Endothelial cell of hepatic sinusoid (primary cell): Measurements from ENCODE around the gene UCKL1.
"Not testable (repeated sequence)": the region's sequence is repeated elsewhere in the genome, so short reads cannot be mapped to it uniquely, and the experiment has no call there.

Source experiments
- in situ Hi-C: cut with HindIII; loops from 2 replicates; pipeline ENCODE4 v1.10.0; 2017; ENCODE audit warnings: low sequenced_read_pairs

The UCKL1 gene

DNA sequence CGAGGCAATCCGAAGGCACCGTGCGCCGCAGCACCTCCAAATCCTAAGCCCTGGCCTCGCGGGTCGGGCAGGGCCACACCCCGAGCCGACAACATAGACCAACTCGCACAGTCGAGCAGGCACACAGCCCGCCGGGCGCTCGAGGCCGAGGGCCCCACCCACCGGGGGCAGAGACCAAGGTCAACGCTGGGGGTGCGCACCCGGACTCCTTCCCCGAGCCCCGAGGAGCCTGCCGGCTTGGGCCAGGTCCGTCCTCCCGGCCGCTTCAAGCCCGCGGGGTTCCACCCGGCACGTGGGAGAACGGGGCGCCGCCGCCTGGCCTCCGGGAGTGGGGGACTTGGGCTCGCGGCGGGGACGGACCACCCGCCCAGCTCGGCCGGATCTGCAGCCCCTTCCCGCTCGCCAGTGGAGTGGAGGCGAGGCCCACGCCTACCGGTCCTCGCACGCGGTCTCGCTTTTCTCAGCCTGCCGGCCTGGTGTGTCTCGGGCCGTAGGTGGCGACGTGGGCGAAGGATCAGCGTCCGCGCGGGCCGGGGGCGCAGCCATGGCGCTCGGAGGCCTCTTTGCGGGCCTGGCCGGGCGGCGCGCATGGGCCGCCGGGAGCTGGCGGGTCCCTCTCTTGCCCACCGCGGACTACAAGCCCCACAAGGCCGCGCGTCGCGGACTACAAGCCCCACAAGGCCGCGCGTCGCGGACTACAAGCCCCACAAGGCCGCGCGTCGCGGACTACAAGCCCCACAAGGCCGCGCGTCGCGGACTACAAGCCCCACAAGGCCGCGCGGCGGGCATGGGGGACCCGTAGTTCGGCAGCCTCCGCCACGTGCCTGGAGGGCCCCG is at the start of gene UCKL1:
Gene UCKL1, minus strand, starts transcription at position 590 of the 837 bp plus-strand sequence. Its CDS starts 44 bp downstream, at position 546.
- in situ Hi-C loops = no loop called here

DNA sequence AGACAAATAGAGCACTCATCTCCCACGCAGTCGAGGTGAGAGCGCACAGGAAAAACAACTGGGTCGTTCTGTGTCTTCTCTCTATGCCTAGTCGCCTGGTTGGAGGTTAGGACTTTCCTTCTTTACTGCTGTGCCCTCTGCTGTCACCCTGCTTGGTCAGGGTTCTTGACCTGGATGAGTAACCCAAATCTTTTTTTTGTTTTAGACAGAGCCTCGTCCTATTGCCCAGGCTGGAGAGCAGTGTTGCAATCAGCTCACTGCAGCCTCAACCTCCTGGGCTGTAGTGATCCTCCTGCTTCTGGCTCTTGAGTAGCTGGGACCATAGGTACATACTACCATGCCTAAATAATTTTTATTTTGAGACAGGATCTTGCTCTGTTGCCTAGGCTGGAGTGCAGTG is 49.2 kb upstream of the UCKL1 start:
- in situ Hi-C loops = loop anchor here (10.0 kb wide), 1 partner anchor 139 kb away; no protein-coding TSS in a partner anchor

DNA sequence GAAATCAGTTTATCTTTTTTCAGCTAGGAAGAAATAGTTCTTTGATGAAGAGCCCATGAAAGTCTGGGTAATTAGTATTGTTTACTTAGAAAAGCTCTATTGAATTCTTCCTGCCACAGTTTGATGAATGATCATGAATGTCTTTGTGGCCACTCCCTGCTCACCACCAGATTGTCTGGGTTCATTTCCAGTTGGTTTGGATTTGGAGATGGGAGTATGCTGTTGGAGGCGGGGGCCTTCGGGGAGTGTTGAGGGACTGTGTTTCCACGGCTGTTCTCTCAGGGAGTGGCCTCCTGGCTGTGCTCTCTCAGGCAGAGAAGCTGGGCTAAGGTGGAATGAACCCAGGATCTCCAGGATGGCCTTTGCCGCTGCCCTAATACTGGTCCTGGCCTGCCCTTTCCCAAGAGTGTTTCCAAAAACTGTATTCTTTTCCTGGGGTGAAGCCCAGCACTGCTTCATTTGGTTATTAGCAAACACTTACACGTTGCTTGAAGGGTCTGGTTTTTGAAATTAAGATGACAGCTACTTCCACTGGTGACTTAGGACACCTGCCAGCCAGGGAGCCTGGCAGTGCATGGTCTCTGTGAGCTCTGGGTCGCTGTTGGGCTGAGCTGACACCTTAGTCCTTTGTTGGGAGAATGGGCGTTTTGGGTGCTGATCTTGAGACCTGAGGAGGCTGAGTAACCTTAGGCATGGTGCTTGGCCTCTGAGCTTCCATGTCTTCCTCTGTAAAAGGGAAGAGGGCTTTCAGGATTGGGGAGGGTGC is 47.9 kb upstream of the UCKL1 start:
- in situ Hi-C loops = loop anchor here (10.0 kb wide), 1 partner anchor 141 kb away; no protein-coding TSS in a partner anchor

DNA sequence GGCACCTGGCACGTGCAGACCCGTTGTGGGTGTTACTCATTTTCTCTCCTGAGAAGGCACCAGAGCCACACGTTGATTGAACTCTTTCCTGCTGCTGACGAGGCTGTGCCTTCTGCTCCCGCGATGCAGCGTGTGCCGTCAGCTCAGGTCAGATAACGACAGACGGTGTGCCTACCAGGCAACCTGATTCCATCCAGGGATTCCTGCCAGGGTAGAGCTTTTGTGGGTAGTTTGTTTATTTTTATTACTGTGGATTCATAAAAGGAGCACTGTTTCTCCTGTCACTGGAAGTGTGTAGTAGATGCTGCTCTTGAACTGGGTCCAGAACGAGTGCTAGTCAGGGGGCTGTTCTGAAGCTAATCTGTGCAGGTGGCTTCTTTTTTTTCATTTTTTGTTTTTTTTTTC is 45.4 kb upstream of the UCKL1 start:
- in situ Hi-C loops = loop anchor here (10.0 kb wide), 1 partner anchor 143 kb away; no protein-coding TSS in a partner anchor

DNA sequence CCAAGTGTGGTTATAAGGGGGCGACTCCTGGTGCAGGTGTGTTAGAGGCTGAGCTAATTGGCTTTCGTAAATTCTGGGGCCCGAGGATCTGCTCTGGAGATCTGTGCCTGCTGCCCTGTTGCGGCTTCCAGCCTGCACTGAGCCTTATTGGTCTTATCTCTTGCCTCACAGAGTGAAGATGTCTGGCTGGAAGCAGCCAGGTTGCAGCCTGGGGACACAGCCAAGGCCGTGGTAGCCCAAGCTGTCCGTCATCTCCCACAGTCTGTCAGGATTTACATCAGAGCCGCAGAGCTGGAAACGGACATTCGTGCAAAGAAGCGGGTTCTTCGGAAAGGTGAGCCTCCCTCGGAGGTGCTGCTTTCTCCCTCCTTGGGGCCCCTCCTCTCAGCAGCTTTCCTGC is 44.7 kb upstream of the UCKL1 start:
- in situ Hi-C loops = loop anchor here (10.0 kb wide), 1 partner anchor 144 kb away; no protein-coding TSS in a partner anchor

DNA sequence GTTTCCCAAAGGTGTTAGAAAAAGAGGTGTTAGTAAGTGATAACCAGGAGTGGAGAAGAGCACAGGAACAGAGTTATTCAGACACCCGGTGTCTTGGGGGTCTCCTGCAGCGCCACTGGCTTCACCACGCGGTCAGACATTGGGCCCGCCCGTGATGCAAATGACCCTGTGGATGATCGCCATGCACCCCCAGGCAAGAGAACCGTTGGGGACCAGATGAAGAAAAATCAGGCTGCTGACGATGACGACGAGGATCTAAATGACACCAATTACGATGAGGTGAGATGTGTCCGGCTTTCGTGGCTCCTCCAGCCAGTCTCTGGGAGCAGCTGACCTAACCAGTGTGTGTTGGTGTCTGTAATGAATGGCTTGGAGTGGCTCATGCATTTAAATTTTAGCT is 26.7 kb upstream of the UCKL1 start:
- in situ Hi-C loops = no loop called here

DNA sequence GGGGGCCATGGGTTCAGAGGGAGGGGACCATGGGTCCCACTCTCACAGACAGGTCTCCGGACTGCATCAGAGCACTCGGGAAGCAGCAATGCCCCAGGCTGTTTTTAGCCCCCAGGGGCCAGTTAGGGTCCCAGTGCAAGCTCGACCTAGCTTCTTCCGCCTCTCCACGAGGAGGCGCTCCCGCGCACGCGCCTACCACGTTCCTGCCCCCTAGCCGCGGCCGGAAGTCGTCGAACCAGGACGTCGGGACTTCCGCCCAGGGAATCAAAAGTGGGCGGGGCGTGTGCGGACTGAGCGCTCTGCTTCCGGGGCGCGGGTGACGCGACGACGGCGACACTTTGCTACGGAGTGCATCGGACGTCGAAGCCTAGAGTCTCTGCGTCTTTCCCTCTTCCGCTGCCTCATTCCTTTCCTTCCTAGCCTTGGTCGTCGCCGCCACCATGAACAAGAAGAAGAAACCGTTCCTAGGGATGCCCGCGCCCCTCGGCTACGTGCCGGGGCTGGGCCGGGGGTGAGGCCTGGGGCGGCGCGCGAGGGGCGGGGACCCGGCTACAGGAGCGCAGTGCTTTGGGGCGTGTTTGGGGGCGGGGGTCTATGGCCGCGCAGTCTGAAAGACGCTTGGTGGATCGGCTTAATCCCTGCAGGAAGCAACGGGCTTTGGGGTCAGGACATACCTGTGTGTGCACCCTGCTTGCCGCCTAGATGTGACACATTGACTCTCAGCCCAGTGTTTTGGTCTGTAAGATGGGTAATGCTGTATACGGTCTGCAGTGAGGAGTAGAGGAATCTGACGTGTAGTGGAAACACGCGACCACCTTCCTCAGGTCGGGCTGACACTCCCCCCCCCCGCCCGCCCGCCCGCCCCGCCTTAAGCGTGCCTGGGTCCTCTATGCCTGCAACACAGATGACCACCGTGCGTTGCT is 24.9 kb upstream of the UCKL1 start, which contains the start of gene PRPF6:
Gene PRPF6, plus strand, starts transcription at position 327 of the 923 bp plus-strand sequence. Its CDS starts 114 bp downstream, at position 441.
- in situ Hi-C loops = no loop called here

DNA sequence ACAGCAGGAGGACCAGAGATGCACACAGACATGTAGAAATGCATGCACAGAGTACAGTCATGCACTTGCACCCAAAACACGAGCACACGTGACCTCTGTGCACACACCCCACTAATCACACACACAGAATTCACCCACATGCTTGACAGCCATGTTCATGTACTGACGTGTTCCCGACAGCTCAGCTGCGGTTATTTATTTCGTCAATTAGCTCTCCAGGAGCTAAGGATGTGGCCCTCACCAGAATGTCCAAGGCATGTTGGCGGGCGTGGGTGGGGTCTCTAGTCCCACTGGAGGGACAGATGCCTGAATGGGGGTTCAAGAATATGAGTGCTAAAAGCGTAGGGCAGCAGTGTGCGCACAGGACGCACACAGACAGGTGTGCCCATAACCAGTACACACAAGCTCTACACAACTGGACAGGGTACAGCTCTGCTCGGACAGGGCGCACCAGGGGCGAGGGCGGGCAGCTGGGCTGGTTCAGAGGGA is 24.1 kb upstream of the UCKL1 start:
- in situ Hi-C loops = no loop called here

DNA sequence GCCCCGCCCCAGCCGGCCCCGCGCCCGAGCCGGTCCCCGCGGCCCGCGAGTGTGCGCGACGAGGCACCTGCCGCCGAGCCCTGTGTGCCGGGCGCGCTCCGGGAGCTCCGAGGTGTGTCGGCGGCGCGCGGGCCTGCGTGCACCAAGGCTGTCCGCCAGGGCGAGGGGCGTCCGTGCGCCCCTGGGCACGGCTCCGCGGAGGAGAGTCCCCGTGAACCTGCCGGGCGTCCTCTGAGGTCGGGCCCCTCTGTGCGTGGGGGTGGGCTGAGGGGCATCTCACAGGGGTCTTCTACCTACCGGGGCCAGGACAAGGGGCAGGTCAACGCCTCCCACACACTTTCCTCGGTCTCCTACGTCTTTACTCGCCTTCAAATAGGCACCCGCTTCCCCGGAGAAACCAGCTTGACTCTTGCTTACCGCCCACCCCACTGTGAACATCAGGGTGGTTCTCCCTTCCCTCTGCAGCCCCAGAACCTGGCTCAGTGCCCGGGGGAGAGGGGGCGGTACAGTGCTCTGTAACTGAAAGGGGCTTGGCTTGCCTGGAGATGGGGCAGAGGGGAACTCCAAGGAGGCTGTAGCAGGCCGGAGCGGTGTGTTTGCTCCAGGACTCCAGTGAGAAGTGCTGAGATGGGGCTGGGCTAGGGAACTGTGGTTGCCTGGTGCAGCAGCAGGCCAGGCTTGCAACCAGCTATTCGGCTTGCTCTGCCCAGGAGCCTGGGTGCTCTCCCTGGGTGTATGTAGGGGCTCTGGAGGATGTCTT is 23.5 kb upstream of the UCKL1 start, which contains the start of gene SAMD10:
Gene SAMD10, minus strand, starts transcription at position 86 of the 760 bp plus-strand sequence. CDS start 175 bp downstream, outside the sequence.
- in situ Hi-C loops = no loop called here

DNA sequence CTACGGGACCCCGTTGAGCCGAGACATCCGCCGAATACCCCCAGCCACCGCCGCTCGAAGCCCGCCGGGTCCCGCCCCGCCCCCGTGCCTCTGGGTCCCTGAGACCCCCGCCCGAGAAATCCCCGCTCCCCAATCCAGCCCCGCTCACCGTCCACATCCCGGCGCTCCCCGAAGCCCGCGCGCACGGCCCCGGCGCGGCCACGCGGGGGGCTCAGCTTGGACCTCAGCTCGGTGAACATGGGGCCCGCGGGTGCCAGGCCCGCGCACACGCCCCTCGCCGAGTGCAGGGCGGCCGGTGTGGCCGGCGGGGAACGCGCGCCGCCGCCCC is 23.0 kb upstream of the UCKL1 start:
- in situ Hi-C loops = no loop called here

DNA sequence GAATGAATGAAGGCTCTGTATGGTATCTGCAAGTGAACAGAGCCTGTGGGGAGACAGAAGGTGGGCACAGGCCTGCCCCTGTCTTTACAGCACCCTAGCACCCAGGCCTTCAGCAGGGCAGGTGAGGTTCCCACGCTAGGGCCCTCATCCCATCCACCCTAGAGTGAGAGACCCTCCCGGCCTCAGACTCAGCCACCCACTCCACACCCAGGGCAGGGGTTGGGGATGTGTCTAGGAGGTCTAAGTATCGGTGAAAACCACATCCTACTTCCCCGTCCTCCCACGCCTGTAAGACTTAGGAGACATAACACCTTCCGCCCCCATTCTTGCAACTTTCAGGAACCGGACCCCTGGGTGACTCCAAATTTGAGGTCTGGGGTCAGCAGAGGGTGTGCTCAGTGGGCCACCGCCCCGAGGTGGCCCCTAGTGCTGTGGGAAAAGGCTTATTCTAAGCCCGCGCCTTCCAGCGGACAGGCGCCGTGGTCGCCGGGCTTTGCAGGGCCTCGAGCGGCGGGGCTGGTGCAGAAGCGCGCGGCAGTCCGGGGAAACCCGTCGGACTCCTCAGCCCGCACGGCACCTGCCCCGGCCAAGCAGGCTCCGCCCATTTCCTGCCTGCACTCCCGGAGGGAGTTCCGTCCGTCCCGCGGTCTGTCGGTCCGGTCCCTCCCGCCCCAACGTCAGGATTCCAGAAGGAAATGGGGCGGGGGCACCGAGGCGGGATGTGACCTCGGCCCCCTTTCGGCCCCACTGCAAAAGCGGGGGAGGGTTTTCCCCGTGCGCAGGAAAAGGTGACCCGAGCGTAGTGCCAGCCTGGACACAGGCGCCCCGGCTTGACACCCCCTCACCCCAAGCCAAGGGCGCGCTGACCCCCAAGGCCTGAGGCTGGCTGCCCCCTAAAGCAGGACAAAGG is 22.4 kb upstream of the UCKL1 start:
- in situ Hi-C loops = no loop called here

DNA sequence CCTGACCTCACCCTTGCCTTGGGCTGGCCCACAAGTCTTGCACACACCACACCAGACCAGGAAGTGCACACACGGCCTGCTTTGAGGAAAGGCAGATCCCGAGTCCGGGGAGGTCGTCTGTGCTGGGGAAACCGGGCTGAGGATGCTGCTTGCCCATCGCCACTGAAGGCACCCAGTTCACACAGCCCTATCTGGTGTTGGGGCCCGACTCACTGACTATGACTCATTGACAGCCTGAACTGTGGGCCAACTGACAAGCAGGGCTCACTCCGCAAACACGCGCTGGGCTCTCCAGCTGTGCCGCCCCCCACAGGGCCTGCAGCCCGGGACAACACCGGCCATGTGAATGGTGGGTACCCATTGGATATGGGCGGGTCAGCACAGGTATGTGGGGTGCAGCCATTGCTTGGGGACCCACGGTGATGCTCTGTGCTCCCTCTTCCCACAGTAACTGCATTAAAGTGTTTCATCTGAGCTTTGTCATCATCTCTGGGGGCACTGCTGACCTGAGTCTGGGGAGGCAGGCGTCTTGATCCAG is 21.6 kb upstream of the UCKL1 start:
- in situ Hi-C loops = no loop called here

DNA sequence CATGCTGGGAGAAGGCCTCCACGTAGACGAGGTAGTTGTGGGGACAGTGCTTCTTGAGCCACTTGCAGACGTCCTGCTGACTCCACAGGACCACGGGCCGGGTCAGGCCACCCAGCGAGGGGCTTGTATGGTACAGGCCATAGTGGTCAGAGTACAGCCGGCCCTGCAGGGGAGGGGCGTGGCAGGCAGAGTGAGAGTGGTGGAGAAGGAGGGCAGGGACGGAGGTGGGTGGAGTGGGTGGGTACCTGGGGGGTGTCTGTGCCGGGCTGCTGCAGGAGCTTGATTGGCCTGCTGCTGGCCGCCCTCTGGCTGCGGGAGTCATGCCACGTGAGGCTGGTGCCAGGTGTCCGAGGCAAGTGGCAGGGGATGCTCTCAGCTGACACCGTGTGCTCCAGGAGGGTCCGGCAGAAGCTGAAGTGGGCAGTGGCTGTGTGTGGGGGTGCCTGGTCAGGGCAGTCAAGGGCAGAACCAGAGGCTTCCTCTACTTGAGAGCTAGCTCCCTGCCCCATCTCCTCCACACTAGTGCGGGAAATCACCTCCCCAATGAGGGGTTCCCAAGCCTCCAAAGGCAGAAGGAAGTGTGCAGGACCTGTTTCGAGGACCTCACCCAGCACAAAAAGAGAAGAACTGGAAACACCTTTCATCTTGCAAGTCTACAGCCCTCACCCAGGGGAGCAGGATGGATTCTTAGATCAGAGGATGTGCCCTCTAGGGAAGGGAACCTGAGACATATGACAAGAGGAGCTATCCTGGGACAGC is 20.9 kb upstream of the UCKL1 start:
- in situ Hi-C loops = no loop called here

DNA sequence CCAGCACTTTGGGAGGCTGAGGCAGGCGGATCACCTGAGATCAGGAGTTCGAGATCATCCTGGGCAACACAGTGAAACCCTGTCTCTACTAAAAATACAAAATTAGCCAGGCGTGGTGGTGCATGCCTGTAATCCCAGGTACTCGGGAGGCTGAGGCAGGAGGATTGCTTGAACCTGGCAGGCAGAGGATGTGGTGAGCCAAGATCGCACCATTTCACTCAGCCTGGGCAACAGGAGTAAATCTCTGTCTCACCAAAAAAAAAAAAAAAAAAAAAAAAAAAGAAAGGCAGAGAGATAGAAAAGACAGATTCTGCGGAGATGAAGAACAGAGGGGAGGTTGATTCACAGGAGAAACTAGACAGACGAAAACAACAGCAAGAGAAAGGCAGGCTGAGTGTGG is 20.3 kb upstream of the UCKL1 start:
- in situ Hi-C loops = not testable (repeated sequence)

DNA sequence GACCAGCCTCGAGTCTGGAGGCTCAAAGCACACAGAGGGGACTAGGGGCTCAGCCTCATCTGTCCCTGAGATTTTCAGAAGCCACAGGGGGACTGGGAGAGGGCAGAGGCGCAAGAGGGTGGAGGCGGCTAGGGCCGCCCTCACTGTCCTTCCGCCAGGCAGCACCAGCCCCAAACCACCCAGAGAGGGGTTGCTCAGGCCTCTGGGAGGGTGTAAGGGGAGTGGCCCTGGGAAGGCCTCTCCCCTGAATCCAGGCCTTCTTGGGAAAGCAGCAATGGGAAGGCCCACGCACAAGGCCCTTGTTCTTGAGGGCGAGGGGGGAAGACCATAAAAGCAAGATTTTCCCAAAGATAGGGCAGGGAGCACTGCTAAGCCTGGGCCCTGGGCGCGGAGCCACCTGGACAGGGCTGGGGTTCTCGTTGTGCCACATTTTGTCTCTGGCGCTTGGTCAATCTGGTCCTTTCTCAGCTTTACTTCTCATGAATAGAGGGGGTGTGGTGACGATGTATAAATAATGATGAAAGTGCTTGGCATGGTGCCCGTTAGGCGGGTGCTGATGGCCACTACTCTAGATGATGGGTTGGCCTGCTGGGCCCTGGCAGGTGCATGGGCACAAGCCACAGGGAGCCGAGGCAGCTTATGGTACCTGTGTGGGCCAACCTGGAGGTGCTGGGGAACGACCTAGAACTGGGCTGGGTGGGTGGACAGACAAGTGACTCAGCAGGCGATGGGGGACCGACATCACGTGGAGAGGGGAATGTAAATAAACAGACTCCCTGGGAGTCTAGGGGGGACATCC is 18.4 kb upstream of the UCKL1 start:
- in situ Hi-C loops = no loop called here

DNA sequence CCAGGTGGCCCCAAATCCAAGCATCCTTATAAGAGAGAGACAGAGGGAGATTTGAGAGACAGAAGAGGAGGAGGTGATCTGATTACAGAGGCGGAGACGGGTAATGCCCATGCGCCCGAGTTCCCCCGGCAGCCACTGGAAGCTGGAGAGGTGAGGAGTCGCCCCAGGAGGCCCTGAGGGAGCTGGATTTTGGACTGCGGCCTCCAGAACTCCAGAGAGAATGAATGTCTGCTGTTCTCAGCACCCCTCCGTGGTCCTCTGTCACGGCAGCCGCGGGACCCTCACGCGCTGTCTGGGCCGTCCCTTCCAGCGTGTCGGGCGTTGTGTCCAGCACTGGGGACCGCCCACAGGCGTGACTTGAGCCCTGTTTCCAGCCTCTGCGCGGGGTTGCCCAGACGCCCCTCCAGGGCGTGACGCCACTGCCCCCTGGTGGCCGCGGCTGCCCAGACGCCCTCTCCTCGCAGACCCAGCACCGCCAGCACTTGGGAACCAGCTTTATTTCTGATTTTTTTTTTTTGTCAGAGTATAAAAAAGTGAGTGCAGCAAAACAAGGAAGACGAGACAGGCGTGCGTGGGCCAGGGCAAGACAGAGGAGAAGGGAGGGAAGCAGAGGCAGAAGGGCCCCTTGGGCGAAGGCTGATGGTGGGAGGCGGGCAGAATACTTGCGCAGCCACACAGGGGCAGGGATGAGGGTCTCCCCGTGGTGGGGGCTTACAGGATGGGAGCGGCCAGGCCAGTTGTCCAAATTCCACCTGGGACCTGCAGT is 17.6 kb upstream of the UCKL1 start:
- in situ Hi-C loops = no loop called here
